Muscle layer of colon (tissue), 2 donors: ENCODE data around the gene TEKT5.

Experiments used
- H3K27ac ChIP-seq: one replicate; pipeline ENCODE4 v1.7.0; 2013; ENCODE audit warnings: low read depth, mild to moderate bottlenecking, low read length, moderate library complexity
- H3K27me3 ChIP-seq, 2 donors: one replicate each; pipeline ENCODE4 v1.7.0; 2013; ENCODE audit warnings: low read length in 2 of 2, mild to moderate bottlenecking in 2 of 2; ENCODE audit not compliant: insufficient read depth in 2 of 2, control insufficient read depth in 1 of 2
- H3K36me3 ChIP-seq: one replicate; pipeline ENCODE4 v1.7.0; 2013; ENCODE audit warnings: mild to moderate bottlenecking, low read length; ENCODE audit not compliant: insufficient read depth
- H3K4me1 ChIP-seq: one replicate; pipeline ENCODE4 v1.7.0; 2013; ENCODE audit warnings: mild to moderate bottlenecking, low read length; ENCODE audit not compliant: insufficient read depth
- H3K4me3 ChIP-seq, 2 donors: one replicate each; pipeline ENCODE4 v1.7.0; 2013; ENCODE audit warnings: low read length in 2 of 2, low read depth in 1 of 2, mild to moderate bottlenecking in 1 of 2, moderate library complexity in 1 of 2
- H3K9ac ChIP-seq: one replicate; pipeline ENCODE4 v1.7.0; 2013; ENCODE audit warnings: low read length
- H3K9me3 ChIP-seq: one replicate; pipeline ENCODE4 v1.7.0; 2013; ENCODE audit warnings: mild to moderate bottlenecking, low read length
- donor health status: abdominal sarcoma.
- donor health status: Adenocarcinoma of cecum.

The TEKT5 gene

GRCh38 chr16:10600782-10601443 is 93.8 kb downstream of the TEKT5 start:
- Histone ChIP-seq H3K4me3 (peak overlapping the region in 1 of 2 donors; percentile 41), H3K9ac (no peak overlapping the region), H3K9me3 (no peaks in the 10 kb centered on the region), H3K27me3 (peaks cover 0 to 6% of the 10 kb centered on the region in 2 donors), H3K4me1 (peaks cover 13% of the 10 kb centered on the region), H3K27ac (no peak overlapping the region), H3K36me3 (no peaks in the 10 kb centered on the region)

- Histone ChIP-seq H3K27ac (no peak overlapping the region), H3K9me3 (no peaks in the 10 kb centered on the region), H3K9ac (no peak overlapping the region), H3K36me3 (no peaks in the 10 kb centered on the region), H3K4me3 (no peak overlapping the region), H3K27me3 (peaks cover 0 to 6% of the 10 kb centered on the region in 2 donors), H3K4me1 (peaks cover 13% of the 10 kb centered on the region)
Measured at GRCh38 chr16:10599626-10600025, 95.1 kb downstream of the TEKT5 start.

- H3K4me1 ChIP-seq: peaks cover 13% of the 10 kb centered on the region
- no peak overlapping the region for H3K27ac ChIP-seq
- peaks cover 0 to 6% of the 10 kb centered on the region in 2 donors for H3K27me3 ChIP-seq
- no peak overlapping the region for H3K9ac ChIP-seq
- no peaks in the 10 kb centered on the region for H3K9me3 ChIP-seq
- no peaks in the 10 kb centered on the region for H3K36me3 ChIP-seq
- no peak overlapping the region for H3K4me3 ChIP-seq
Measured at GRCh38 chr16:10598157-10598556, 96.6 kb downstream of the TEKT5 start.

GRCh38 chr16:10597187-10597601 is 97.5 kb downstream of the TEKT5 start:
- Histone ChIP-seq H3K36me3 (no peaks in the 10 kb centered on the region), H3K27ac (no peak overlapping the region), H3K4me3 (no peak overlapping the region), H3K9ac (no peak overlapping the region), H3K9me3 (no peaks in the 10 kb centered on the region), H3K4me1 (peaks cover 10% of the 10 kb centered on the region), H3K27me3 (peaks cover 0 to 6% of the 10 kb centered on the region in 2 donors)

- no peak overlapping the region for H3K4me3 ChIP-seq
- H3K27ac ChIP-seq: no peak overlapping the region
- no peaks in the 10 kb centered on the region for H3K9me3 ChIP-seq
- H3K9ac ChIP-seq: no peak overlapping the region
- H3K4me1 ChIP-seq: no peaks in the 10 kb centered on the region
- peaks cover 0 to 6% of the 10 kb centered on the region in 2 donors for H3K27me3 ChIP-seq
- H3K36me3 ChIP-seq: no peaks in the 10 kb centered on the region
Measured at GRCh38 chr16:10594312-10594950, 100.3 kb downstream of the TEKT5 start.

GRCh38 chr16:10592611-10593010 is 102.1 kb downstream of the TEKT5 start:
- Histone ChIP-seq H3K4me1 (no peaks in the 10 kb centered on the region), H3K27ac (no peak overlapping the region), H3K9me3 (no peaks in the 10 kb centered on the region), H3K36me3 (no peaks in the 10 kb centered on the region), H3K4me3 (no peak overlapping the region), H3K9ac (no peak overlapping the region), H3K27me3 (peaks cover 0 to 6% of the 10 kb centered on the region in 2 donors)

GRCh38 chr16:10590342-10590741 is 104.4 kb downstream of the TEKT5 start:
- Histone ChIP-seq H3K27me3 (no peaks in the 10 kb centered on the region), H3K27ac (no peak overlapping the region), H3K4me3 (no peak overlapping the region), H3K36me3 (no peaks in the 10 kb centered on the region), H3K9me3 (no peaks in the 10 kb centered on the region), H3K4me1 (no peaks in the 10 kb centered on the region), H3K9ac (no peak overlapping the region)

GRCh38 chr16:10589109-10589508 is 105.6 kb downstream of the TEKT5 start:
- Histone ChIP-seq H3K9me3 (no peaks in the 10 kb centered on the region), H3K4me3 (no peak overlapping the region), H3K27me3 (no peaks in the 10 kb centered on the region), H3K36me3 (no peaks in the 10 kb centered on the region), H3K27ac (no peak overlapping the region), H3K4me1 (no peaks in the 10 kb centered on the region), H3K9ac (no peak overlapping the region)

GRCh38 chr16:10587622-10588021 is 107.1 kb downstream of the TEKT5 start:
- H3K36me3 ChIP-seq: no peaks in the 10 kb centered on the region
- no peak overlapping the region for H3K9ac ChIP-seq
- H3K27me3 ChIP-seq: no peaks in the 10 kb centered on the region
- no peaks in the 10 kb centered on the region for H3K4me1 ChIP-seq
- no peak overlapping the region for H3K27ac ChIP-seq
- H3K4me3 ChIP-seq: no peak overlapping the region
- H3K9me3 ChIP-seq: no peaks in the 10 kb centered on the region

GRCh38 chr16:10584981-10585438 is 109.7 kb downstream of the TEKT5 start:
- Histone ChIP-seq H3K4me1 (no peaks in the 10 kb centered on the region), H3K9me3 (no peaks in the 10 kb centered on the region), H3K36me3 (no peaks in the 10 kb centered on the region), H3K4me3 (no peak overlapping the region), H3K27ac (no peak overlapping the region), H3K27me3 (no peaks in the 10 kb centered on the region), H3K9ac (no peak overlapping the region)

- Histone ChIP-seq H3K9ac (no peak overlapping the region), H3K36me3 (no peaks in the 10 kb centered on the region), H3K27me3 (no peaks in the 10 kb centered on the region), H3K4me1 (peaks cover 9% of the 10 kb centered on the region), H3K4me3 (no peak overlapping the region), H3K9me3 (no peaks in the 10 kb centered on the region), H3K27ac (no peak overlapping the region)
Measured at GRCh38 chr16:10583269-10583668, 111.5 kb downstream of the TEKT5 start.

- Histone ChIP-seq H3K4me1 (peaks cover 24% of the 10 kb centered on the region), H3K9ac (no peak overlapping the region), H3K4me3 (no peak overlapping the region), H3K9me3 (no peaks in the 10 kb centered on the region), H3K27ac (no peak overlapping the region), H3K27me3 (no peaks in the 10 kb centered on the region), H3K36me3 (no peaks in the 10 kb centered on the region)
Measured at GRCh38 chr16:10581507-10581906, 113.2 kb downstream of the TEKT5 start.
